RWPE2 (cell line): ENCODE measurements around the gene DACH2.

Experiments
- ATAC-seq: fragments of 200-7000 bp; cut with Tn5 transposase; 3 replicates; pipeline ENCODE4 v1.9.1; 2021; ENCODE audit warnings: low read depth
- DNase-seq: peaks from one replicate; pipeline ENCODE4 v3.0.0-alpha.2; 2020; ENCODE audit warnings: low spot score
- H3K27ac ChIP-seq: fragments of 450-650 bp; 2 replicates; pipeline ENCODE4 v1.5.1; 2017; ENCODE audit warnings: mild to moderate bottlenecking; ENCODE audit not compliant: poor library complexity, severe bottlenecking
- H3K27me3 ChIP-seq: fragments of 250-450 bp; sonication (Bioruptor Pico); 2 replicates; pipeline ENCODE4 v1.5.1; 2021; ENCODE audit warnings: mild to moderate bottlenecking, moderate library complexity; ENCODE audit not compliant: insufficient read depth, poor library complexity, severe bottlenecking
- H3K36me3 ChIP-seq: fragments of 250-450 bp; sonication (Bioruptor Pico); 2 replicates; pipeline ENCODE4 v1.5.1; 2020; ENCODE audit warnings: low read depth, mild to moderate bottlenecking, moderate library complexity
- H3K4me1 ChIP-seq: fragments of 250-450 bp; sonication (Bioruptor Pico); 2 replicates; pipeline ENCODE4 v1.5.1; 2021; ENCODE audit warnings: mild to moderate bottlenecking, moderate library complexity; ENCODE audit not compliant: insufficient read depth, poor library complexity, severe bottlenecking
- H3K4me3 ChIP-seq: fragments of 250-450 bp; sonication (Bioruptor Pico); 2 replicates; pipeline ENCODE4 v1.5.1; 2021; ENCODE audit warnings: mild to moderate bottlenecking, moderate library complexity; ENCODE audit not compliant: severe bottlenecking
- H3K9me3 ChIP-seq: fragments of 250-450 bp; sonication (Bioruptor Pico); 2 replicates; pipeline ENCODE4 v1.5.1; 2021; ENCODE audit warnings: mild to moderate bottlenecking, moderate library complexity; ENCODE audit not compliant: severe bottlenecking
- TF ChIP-seq, protein P1 (sequence below): fragments of 450-650 bp; IDR thresholded peaks from one replicate; pipeline ENCODE4 v1.5.1; 2017; ENCODE audit warnings: mild to moderate bottlenecking, moderate library complexity; ENCODE audit not compliant: poor library complexity, severe bottlenecking

The DACH2 gene

DNA sequence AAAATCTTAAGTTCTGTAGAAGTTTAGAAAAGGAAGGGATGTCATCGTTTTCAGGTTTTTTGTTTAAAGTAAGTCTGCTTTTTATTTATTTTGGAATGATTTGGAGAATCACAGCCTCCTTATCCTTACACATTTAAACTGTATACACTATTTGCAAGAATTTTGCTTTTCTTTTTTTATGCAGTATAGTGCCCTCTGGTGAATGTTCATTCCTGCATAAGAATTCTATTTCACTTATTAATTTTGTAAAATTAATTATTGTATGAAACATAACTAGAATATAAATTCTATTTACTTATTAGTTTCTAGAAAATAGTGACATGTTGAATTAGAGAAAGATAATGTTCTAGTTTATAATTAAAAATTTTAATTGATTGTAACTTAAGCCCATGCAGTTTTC, 44.6 kb downstream of the DACH2 start:
- no peaks in the 10 kb centered on the region for H3K36me3 ChIP-seq
- TF ChIP-seq, protein P1, sequence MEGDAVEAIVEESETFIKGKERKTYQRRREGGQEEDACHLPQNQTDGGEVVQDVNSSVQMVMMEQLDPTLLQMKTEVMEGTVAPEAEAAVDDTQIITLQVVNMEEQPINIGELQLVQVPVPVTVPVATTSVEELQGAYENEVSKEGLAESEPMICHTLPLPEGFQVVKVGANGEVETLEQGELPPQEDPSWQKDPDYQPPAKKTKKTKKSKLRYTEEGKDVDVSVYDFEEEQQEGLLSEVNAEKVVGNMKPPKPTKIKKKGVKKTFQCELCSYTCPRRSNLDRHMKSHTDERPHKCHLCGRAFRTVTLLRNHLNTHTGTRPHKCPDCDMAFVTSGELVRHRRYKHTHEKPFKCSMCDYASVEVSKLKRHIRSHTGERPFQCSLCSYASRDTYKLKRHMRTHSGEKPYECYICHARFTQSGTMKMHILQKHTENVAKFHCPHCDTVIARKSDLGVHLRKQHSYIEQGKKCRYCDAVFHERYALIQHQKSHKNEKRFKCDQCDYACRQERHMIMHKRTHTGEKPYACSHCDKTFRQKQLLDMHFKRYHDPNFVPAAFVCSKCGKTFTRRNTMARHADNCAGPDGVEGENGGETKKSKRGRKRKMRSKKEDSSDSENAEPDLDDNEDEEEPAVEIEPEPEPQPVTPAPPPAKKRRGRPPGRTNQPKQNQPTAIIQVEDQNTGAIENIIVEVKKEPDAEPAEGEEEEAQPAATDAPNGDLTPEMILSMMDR: no peak
- H3K27ac ChIP-seq: no peak overlapping the region
- no peaks in the 10 kb centered on the region for H3K27me3 ChIP-seq
- ATAC-seq (no peak), DNase-seq (no peak)
- no peak overlapping the region for H3K4me3 ChIP-seq
- H3K4me1 ChIP-seq: no peaks in the 10 kb centered on the region
- H3K9me3 ChIP-seq: no peaks in the 10 kb centered on the region

DNA sequence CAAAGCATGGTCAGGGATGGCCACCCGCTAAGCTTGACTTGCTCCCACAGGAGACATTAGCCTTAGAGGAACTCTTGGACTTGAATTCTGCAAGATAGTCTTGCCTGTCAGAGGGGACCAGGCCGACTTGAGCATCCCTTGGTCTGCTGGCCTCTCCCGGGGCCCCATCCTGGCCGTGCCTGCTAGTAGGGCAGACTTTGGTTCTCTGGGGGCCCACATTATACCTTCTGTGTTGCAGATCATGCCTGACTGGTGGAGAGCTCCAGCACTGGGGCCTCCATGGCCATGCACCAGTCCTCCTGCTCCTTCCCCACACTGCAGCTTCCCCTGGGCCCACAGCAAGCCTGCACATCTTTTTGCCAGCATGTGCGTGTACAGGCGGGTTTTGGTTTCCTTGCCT, 46.5 kb downstream of the DACH2 start:
- Histone ChIP-seq H3K4me1 (no peaks in the 10 kb centered on the region), H3K9me3 (no peaks in the 10 kb centered on the region), H3K36me3 (no peaks in the 10 kb centered on the region), H3K27ac (no peak overlapping the region), H3K4me3 (no peak overlapping the region), H3K27me3 (no peaks in the 10 kb centered on the region)
- no peak for ATAC-seq
- no peak for DNase-seq
- TF ChIP-seq, protein P1: no peak

DNA sequence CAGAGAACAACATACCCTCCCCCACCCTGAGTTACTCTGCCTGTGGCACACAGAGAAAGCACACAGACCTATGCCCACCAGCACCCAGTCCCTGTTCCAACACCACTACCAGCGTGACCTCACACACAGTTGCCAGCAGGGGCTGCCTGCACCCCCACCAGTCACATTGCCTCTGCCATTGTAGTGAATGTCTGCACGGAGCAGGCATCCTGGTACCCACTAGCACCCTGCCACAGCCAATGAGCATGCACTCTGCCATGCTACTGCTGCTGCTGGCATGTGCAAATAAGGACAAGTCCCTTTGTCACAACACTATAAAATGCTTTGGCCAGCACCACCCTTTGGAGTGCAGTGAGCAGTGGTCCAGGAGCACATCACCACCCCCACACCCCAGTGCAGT, 47.1 kb downstream of the DACH2 start:
- TF ChIP-seq, protein P1: no peak

DNA sequence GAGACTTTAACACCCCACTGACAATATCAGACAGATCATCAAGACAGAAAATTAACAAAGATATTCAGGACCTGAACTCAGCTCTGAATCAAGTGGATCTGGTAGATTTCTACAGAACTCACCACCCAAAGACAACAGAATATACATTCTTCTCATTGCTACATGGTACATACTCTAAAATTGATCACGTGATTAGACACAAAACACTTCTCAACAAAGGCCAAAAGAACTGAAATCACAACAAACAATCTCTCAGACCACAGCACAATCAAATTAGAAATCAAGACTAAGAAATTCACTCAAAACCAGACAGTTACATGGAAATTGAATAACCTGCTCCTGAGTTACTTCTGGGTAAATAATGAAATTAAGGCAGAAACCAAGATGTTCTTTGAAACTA, 49.6 kb downstream of the DACH2 start:
- no peaks in the 10 kb centered on the region for H3K36me3 ChIP-seq
- DNase-seq (no peak), ATAC-seq (no peak)
- H3K4me1 ChIP-seq: no peaks in the 10 kb centered on the region
- TF ChIP-seq, protein P1: no peak
- no peaks in the 10 kb centered on the region for H3K9me3 ChIP-seq
- no peaks in the 10 kb centered on the region for H3K27me3 ChIP-seq
- H3K4me3 ChIP-seq: no peak overlapping the region
- H3K27ac ChIP-seq: no peak overlapping the region

More for the DNA sequence above, 47.1 kb downstream of the DACH2 start:
- Histone ChIP-seq H3K36me3 (no peaks in the 10 kb centered on the region), H3K4me3 (no peak overlapping the region), H3K9me3 (no peaks in the 10 kb centered on the region), H3K27ac (no peak overlapping the region), H3K27me3 (no peaks in the 10 kb centered on the region), H3K4me1 (no peaks in the 10 kb centered on the region)
- ATAC-seq (no peak), DNase-seq (no peak)

DNA sequence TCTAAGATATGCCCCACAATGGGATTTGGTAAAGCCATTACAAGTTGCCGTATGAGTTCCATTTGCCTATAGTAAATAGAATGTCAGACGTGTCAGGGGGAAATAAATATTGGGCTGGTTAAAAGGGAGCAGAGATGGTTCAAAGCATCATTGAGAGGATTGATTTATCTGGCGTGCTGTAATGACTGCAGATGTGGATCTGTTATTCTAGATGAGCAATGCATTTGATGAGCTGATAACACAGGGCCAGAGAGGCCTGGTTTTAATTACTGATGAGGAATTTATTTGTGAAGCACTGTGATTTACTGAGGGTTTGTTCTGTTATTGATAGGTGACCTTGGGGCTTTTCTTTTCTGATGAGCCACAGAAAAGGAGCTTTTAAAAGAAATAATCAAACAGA, 62.5 kb downstream of the DACH2 start:
- Histone ChIP-seq H3K27ac (no peak overlapping the region), H3K27me3 (no peaks in the 10 kb centered on the region)
- no peak for DNase-seq

More for the DNA sequence above, 62.5 kb downstream of the DACH2 start:
- no peak overlapping the region for H3K4me3 ChIP-seq
- H3K9me3 ChIP-seq: no peaks in the 10 kb centered on the region
- TF ChIP-seq, protein P1: no peak
- no peaks in the 10 kb centered on the region for H3K36me3 ChIP-seq
- ATAC-seq: no peak
- no peaks in the 10 kb centered on the region for H3K4me1 ChIP-seq
